Adrenal gland (tissue), 12 donors: ENCODE measurements around the gene ATP11A. TPM values are rescaled to one million over a fixed set of nuclear protein-coding genes. Genes with fewer than 3 reads are reported as not detected.

Experiments used
- DNase-seq, 7 donors: peaks; one replicate each; pipeline ENCODE4 v3.0.0-alpha.2; 2019 to 2020
- H3K27ac ChIP-seq, 5 donors: fragments of 200-600 bp; sonication (generic) in 4 of 5; 1 replicate in 3 of 5; 2 replicates in 2 of 5; pipeline versions ENCODE4 v1.5.1 to v1.8.0; 2016 to 2020; ENCODE audit warnings: mild to moderate bottlenecking in 1 of 5
- H3K27me3 ChIP-seq: fragments of 200-600 bp; 2 replicates; pipeline ENCODE4 v1.8.0; 2021
- H3K36me3 ChIP-seq, 2 donors: fragments of 200-600 bp; replicated peaks in 1 of 2; 1 replicate in 1 of 2; 2 replicates in 1 of 2; pipeline versions ENCODE4 v1.5.1 to v1.8.0; 2018 to 2022
- H3K4me1 ChIP-seq, 2 donors: fragments of 200-600 bp; replicated peaks in 1 of 2; 1 replicate in 1 of 2; 2 replicates in 1 of 2; pipeline versions ENCODE4 v1.5.1 to v1.8.0; 2018 to 2021
- H3K4me3 ChIP-seq, 4 donors: fragments of 200-600 bp; sonication (generic) in 3 of 4; one replicate each; pipeline ENCODE4 v1.5.1; 2016 to 2018
- H3K9me3 ChIP-seq, 3 donors: fragments of 200-600 bp; sonication (generic) in 1 of 3; replicated peaks in 1 of 3; 1 replicate in 2 of 3; 2 replicates in 1 of 3; pipeline versions ENCODE4 v1.5.1 to v1.8.0; 2016 to 2021
- POLR2A ChIP-seq, 2 donors: fragments of 450-650 bp; IDR thresholded peaks; one replicate each; pipeline ENCODE4 v1.6.1; 2017; ENCODE audit warnings: antibody characterized with exemption in 2 of 2, mild to moderate bottlenecking in 2 of 2, moderate library complexity in 1 of 2
- WGBS, 4 donors: extraction: QIAGEN DNeasy Blood & Tissue Kit in 2 of 4; methylation state at CpG; one replicate each; pipeline versions ENCODE4 v1.1.5 to v1.1.7; 2013 to 2017; 5-methylcytosine and 5-hydroxymethylcytosine counted together
- intact Hi-C, 2 donors: fragments of 100-400 bp; cut with DNase I; formaldehyde crosslinking; loops; one replicate each; pipeline versions ENCODE4 v1.14.1 to v1.15.0; 2022 to 2023
- polyA plus RNA-seq, 3 donors: library from polyadenylated mRNA; stranded (reverse); fragments of 200-250 nt in 2 of 3; fragments of 350-450 nt in 1 of 3; fragmentation: Illumina TruSeq in 1 of 3; extraction: RNeasy Lipid Tissue Mini Kit (QIAGEN cat#74804) in 1 of 3; gene quantifications; one replicate each; pipeline ENCODE4 v1.2.3, GENCODE V29; 2013 to 2014
- total RNA-seq, 9 donors: library from RNA; depleted of rRNA in 4 of 9; stranded (reverse); fragments of >200 nt in 4 of 9; fragments of 120-200 nt in 1 of 9; fragmentation: NEBNext Ultra II Directional in 1 of 9; extraction: Animal tissue kit (Norgen Biotek cat#: 25700) in 1 of 9; gene quantifications; one replicate each; pipeline versions ENCODE4 v1.1.0 to v1.2.4, GENCODE V29; 2013 to 2023
- TF ChIP-seq, protein P1 (sequence below), 6 experiments: fragments of 450-650 bp in 4 of 6; fragments of 200-600 bp in 2 of 6; sonication (generic) in 1 of 6; IDR thresholded peaks; 1 replicate in 5 of 6; 2 replicates in 1 of 6; pipeline versions ENCODE4 v1.5.1 to v1.8.0; 2016 to 2021; ENCODE audit warnings: antibody characterized with exemption in 6 of 6, mild to moderate bottlenecking in 2 of 6, moderate library complexity in 1 of 6
- donor health status: healthy with polysubstance abuse.
- donor health status: Bipolar disorder and iron deficiency.
- donor health status: DM: yes; HTN: yes; CAD: no.
- donor health status: DM: no; HTN: no; CAD: no.
- donor health status: DM: no; HTN: no; CAD: no.
- donor health status: DM: yes; HTN: yes; CAD: no.

ATP11A gene
- total and polyA plus RNA-seq, 12 donors = 6.0 to 94.1 (median 29.8) TPM

DNA sequence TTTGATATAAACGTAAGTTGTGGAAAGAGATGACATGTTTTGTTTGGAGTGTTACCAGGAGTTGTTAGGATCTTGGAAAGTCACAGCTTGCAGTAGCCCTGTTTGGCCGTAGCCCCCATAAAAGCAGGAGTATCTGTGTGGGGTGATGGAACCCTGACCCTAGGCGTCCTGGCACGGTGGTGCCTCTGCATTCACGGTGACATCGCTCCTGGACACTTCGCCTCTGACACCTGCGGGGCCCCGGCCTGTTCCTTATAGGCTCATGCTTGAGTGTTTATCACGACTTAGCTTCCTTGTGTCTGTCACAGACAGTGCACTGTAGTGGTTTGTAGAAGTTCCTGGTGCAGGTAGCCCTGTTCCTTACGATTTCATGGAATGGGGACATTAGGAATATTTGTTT, 74.2 kb downstream of the ATP11A start:
- intact Hi-C loops = no loop called here
- Histone ChIP-seq H3K9me3 (no peaks in the 10 kb centered on the region), H3K4me3 (no peak overlapping the region), H3K27me3 (no peaks in the 10 kb centered on the region), H3K27ac (no peak overlapping the region), H3K36me3 (no peaks in the 10 kb centered on the region), H3K4me1 (peaks cover 7 to 13% of the 10 kb centered on the region in 2 donors)
- TF ChIP-seq POLR2A (IDR thresholded peaks at IDR 0.05) = no peak
- TF ChIP-seq, protein P1, sequence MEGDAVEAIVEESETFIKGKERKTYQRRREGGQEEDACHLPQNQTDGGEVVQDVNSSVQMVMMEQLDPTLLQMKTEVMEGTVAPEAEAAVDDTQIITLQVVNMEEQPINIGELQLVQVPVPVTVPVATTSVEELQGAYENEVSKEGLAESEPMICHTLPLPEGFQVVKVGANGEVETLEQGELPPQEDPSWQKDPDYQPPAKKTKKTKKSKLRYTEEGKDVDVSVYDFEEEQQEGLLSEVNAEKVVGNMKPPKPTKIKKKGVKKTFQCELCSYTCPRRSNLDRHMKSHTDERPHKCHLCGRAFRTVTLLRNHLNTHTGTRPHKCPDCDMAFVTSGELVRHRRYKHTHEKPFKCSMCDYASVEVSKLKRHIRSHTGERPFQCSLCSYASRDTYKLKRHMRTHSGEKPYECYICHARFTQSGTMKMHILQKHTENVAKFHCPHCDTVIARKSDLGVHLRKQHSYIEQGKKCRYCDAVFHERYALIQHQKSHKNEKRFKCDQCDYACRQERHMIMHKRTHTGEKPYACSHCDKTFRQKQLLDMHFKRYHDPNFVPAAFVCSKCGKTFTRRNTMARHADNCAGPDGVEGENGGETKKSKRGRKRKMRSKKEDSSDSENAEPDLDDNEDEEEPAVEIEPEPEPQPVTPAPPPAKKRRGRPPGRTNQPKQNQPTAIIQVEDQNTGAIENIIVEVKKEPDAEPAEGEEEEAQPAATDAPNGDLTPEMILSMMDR (IDR thresholded peaks at IDR 0.05) = no peak
- DNase-seq = no peak
- WGBS, 4 donors = 92 to 94% (median 92%) methylated on average over 10 to 11 of the region's 11 CpGs

DNA sequence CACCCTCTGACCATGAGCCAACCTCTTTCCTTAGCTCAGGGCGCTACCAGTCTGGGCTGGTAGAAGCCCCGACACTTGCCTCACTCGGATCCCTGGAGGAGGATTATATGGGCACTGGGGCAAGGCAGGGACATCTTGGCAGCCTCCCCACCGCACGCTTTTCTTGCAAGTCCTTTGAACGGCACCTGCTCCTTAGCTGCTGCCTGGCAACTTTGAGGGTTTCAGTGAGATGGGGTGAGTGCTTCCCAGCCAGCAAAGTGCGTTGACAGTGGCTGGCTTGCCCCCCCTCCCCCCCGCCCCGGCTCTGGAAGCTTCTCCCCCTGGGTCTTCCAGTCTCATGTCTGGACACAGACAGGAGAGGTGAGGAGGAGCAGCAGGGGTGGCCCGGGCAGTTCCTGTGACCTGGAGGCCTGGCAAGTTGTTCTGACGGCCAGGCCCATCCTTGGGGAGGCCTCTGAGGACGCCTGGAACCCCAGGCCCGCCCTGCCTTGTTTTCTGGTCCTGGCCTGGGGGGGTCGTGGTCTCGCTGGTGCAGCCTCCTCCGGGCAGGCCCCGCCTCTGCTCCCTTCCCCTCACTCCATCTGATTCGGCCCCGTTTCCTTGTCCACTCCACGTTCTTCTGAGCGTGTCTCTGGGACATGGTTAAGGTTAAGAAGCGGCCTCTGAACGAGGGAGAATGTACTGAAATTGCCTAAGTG, 75.2 kb downstream of the ATP11A start:
- no peak for DNase-seq
- TF ChIP-seq, protein P1 (IDR thresholded peaks at IDR 0.05) = no peak
- 93 to 95% (median 94%) methylated on average over 15 to 23 of the region's 23 CpGs for WGBS, 4 donors
- H3K4me3 ChIP-seq = no peak overlapping the region
- H3K27me3 ChIP-seq = no peaks in the 10 kb centered on the region
- intact Hi-C loops = no loop called here
- H3K4me1 ChIP-seq = peaks cover 14 to 19% of the 10 kb centered on the region in 2 donors
- no peak overlapping the region for H3K27ac ChIP-seq
- no peaks in the 10 kb centered on the region for H3K36me3 ChIP-seq
- H3K9me3 ChIP-seq = no peaks in the 10 kb centered on the region

DNA sequence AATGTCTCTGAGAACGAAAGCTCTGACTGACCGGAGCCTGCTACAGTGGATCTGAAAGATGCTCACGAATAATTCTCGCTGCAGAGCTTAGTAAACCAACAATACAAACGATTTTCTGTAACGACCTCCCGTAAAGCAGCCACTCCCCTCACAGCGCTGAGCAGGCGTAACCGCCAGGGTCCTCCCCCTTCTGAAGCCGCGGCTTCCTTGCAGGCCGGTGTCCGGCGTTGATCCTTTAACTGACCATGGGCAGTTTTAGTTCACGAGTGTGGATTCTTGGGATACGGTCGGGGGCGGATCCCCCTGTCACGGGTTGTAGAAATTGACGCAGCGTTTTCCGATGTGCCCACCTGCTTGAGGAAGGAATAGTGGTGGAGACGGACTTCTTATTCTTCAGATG, 75.9 kb downstream of the ATP11A start:
- WGBS, 4 donors = 92 to 97% (median 96%) methylated on average over 22 to 24 of the region's 24 CpGs
- Histone ChIP-seq H3K27me3 (no peaks in the 10 kb centered on the region), H3K9me3 (no peaks in the 10 kb centered on the region), H3K4me1 (peaks cover 14 to 19% of the 10 kb centered on the region in 2 donors), H3K4me3 (no peak overlapping the region), H3K36me3 (no peaks in the 10 kb centered on the region), H3K27ac (no peak overlapping the region)
- intact Hi-C loops = no loop called here
- no peak for TF ChIP-seq POLR2A (IDR thresholded peaks at IDR 0.05)
- TF ChIP-seq, protein P1 (IDR thresholded peaks at IDR 0.05) = no peak
- DNase-seq = no peak

DNA sequence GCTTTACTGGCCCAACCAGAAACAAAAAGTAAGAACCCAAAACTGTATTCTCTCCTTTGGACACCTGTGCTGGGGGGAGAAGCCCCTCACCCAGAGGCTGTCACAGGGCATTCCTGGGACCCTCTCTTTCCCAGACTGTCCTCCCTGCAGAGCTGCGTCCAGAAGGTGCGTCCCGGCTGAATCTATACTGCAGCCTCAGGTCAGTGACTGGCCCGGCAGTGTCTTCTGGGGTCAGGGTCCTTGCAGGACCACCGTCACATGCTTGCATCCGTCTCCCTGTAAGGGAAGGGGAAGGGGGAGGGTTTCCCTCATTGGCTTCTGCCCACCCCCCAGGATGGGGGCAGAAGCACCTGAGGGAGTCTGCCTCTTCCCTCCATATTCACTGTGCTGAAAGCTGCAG, 76.5 kb downstream of the ATP11A start:
- Histone ChIP-seq H3K9me3 (no peaks in the 10 kb centered on the region), H3K27ac (no peak overlapping the region), H3K4me3 (no peak overlapping the region), H3K36me3 (no peaks in the 10 kb centered on the region), H3K27me3 (no peaks in the 10 kb centered on the region), H3K4me1 (peaks cover 14 to 19% of the 10 kb centered on the region in 2 donors)
- no peak for DNase-seq
- 86 to 100% (median 89%) methylated on average over 3 to 6 of the region's 6 CpGs for WGBS, 4 donors
- intact Hi-C loops = no loop called here
- no peak for TF ChIP-seq POLR2A (IDR thresholded peaks at IDR 0.05)
- TF ChIP-seq, protein P1 (IDR thresholded peaks at IDR 0.05) = no peak
